Measurements from ENCODE around the gene THOC1.

The THOC1 gene

GRCh38 chr18:275486-275885 is 7.6 kb upstream of the THOC1 start:
- DNase-seq (ENCODE audit: low spot score) = no peak

- DNase-seq (ENCODE audit: low spot score) = no peak
These were observed 6.5 kb upstream of the THOC1 start for GRCh38 chr18:274313-274712.

- DNase-seq (ENCODE audit: low spot score) = no peak
These were observed 5.7 kb upstream of the THOC1 start for GRCh38 chr18:273525-273924.

GRCh38 chr18:272650-273049 is 4.8 kb upstream of the THOC1 start:
- DNase-seq (ENCODE audit: low spot score) = no peak

GRCh38 chr18:269480-270095 is 1.7 kb upstream of the THOC1 start:
- DNase-seq (ENCODE audit: low spot score) = no peak

GRCh38 chr18:267380-267687 is 513 bp downstream of the THOC1 start:
- peak; percentile 52 for DNase-seq (ENCODE audit: low spot score)

- no peak for DNase-seq (ENCODE audit: low spot score)
These were observed 6.3 kb downstream of the THOC1 start for GRCh38 chr18:261398-262073.

GRCh38 chr18:260547-260946 is 7.3 kb downstream of the THOC1 start:
- no peak for DNase-seq (ENCODE audit: low spot score)

- DNase-seq (ENCODE audit: low spot score) = no peak
These were observed 12.7 kb downstream of the THOC1 start for GRCh38 chr18:255171-255570.

- DNase-seq (ENCODE audit: low spot score) = no peak
These were observed 14.7 kb downstream of the THOC1 start for GRCh38 chr18:253121-253520.

GRCh38 chr18:251572-251971 is 16.3 kb downstream of the THOC1 start:
- no peak for DNase-seq (ENCODE audit: low spot score)

- DNase-seq (ENCODE audit: low spot score) = peak; percentile 19
These were observed 17.2 kb downstream of the THOC1 start for GRCh38 chr18:250685-251084.

- no peak for DNase-seq (ENCODE audit: low spot score)
These were observed 19.8 kb downstream of the THOC1 start for GRCh38 chr18:248053-248452.

GRCh38 chr18:245282-245847 is 22.5 kb downstream of the THOC1 start:
- no peak for DNase-seq (ENCODE audit: low spot score)

- no peak for DNase-seq (ENCODE audit: low spot score)
These were observed 27.7 kb downstream of the THOC1 start for GRCh38 chr18:240175-240574.

- no peak for DNase-seq (ENCODE audit: low spot score)
These were observed 36.3 kb downstream of the THOC1 start for GRCh38 chr18:231563-231962.

- DNase-seq (ENCODE audit: low spot score) = no peak
These were observed 39.3 kb downstream of the THOC1 start for GRCh38 chr18:228586-228985.

- no peak for DNase-seq (ENCODE audit: low spot score)
These were observed 39.9 kb downstream of the THOC1 start for GRCh38 chr18:227902-228301.

GRCh38 chr18:227374-227773 is 40.5 kb downstream of the THOC1 start:
- DNase-seq (ENCODE audit: low spot score) = no peak

GRCh38 chr18:225745-226144 is 42.1 kb downstream of the THOC1 start:
- no peak for DNase-seq (ENCODE audit: low spot score)

- DNase-seq (ENCODE audit: low spot score) = no peak
These were observed 47.1 kb downstream of the THOC1 start for GRCh38 chr18:220708-221107.

GRCh38 chr18:217532-218336 is 50.1 kb downstream of the THOC1 start:
- no peak for DNase-seq (ENCODE audit: low spot score)

- no peak for DNase-seq (ENCODE audit: low spot score)
These were observed 52.3 kb downstream of the THOC1 start for GRCh38 chr18:215448-216010.
